H9 (cell line): ENCODE measurements around the gene HAND2. TPM values are rescaled to one million over a fixed set of nuclear protein-coding genes. Genes with fewer than 3 reads are reported as not detected.

Experiments used
- DNase-seq: peaks from one replicate; pipeline ENCODE4 v3.0.0-alpha.2; 2017
- H2AFZ ChIP-seq: one replicate; pipeline ENCODE4 v1.6.1; 2013; ENCODE audit warnings: mild to moderate bottlenecking, low read length, control low read depth, moderate library complexity
- H2AK5ac ChIP-seq: 2 replicates; pipeline ENCODE4 v1.6.1; 2013; ENCODE audit warnings: low read length, control low read depth, mixed read lengths; ENCODE audit not compliant: insufficient read length
- H2BK120ac ChIP-seq: one replicate; pipeline ENCODE4 v1.6.1; 2013; ENCODE audit warnings: low read depth, mild to moderate bottlenecking, low read length, control low read depth, inconsistent platforms; ENCODE audit not compliant: poor library complexity, severe bottlenecking
- H2BK12ac ChIP-seq: 2 replicates; pipeline ENCODE4 v1.6.1; 2013; ENCODE audit warnings: low read length, control low read depth, mixed read lengths, low read depth; ENCODE audit not compliant: insufficient read length
- H2BK15ac ChIP-seq: 2 replicates; pipeline ENCODE4 v1.6.1; 2013; ENCODE audit warnings: low read depth, low read length, control low read depth
- H2BK20ac ChIP-seq: one replicate; pipeline ENCODE4 v1.6.1; 2013; ENCODE audit warnings: low read depth, mild to moderate bottlenecking, low read length, control low read depth, inconsistent platforms; ENCODE audit not compliant: poor library complexity, severe bottlenecking
- H2BK5ac ChIP-seq: 2 replicates; pipeline ENCODE4 v1.6.1; 2013; ENCODE audit warnings: low read length, control low read depth, mixed read lengths; ENCODE audit not compliant: insufficient read length
- H3K14ac ChIP-seq: 2 replicates; pipeline ENCODE4 v1.6.1; 2013; ENCODE audit warnings: low read length, control low read depth; ENCODE audit not compliant: insufficient read depth
- H3K18ac ChIP-seq: 2 replicates; pipeline ENCODE4 v1.6.1; 2013; ENCODE audit warnings: low read depth, mild to moderate bottlenecking, mixed read lengths, low read length, control low read depth; ENCODE audit not compliant: insufficient read length
- H3K23ac ChIP-seq: 2 replicates; pipeline ENCODE4 v1.6.1; 2013; ENCODE audit warnings: low read length, control low read depth, mixed read lengths, low read depth; ENCODE audit not compliant: insufficient read length
- H3K23me2 ChIP-seq: 2 replicates; pipeline ENCODE4 v1.6.1; 2013; ENCODE audit warnings: low read depth, mild to moderate bottlenecking, mixed read lengths, low read length, control low read depth; ENCODE audit not compliant: insufficient read length, poor library complexity, severe bottlenecking
- H3K27ac ChIP-seq: 2 replicates; pipeline ENCODE4 v1.5.1; 2013; ENCODE audit warnings: low read length, control low read depth, mixed read lengths, low read depth; ENCODE audit not compliant: insufficient read length
- H3K27me3 ChIP-seq: 2 replicates; pipeline ENCODE4 v1.6.1; 2013; ENCODE audit warnings: low read length, control low read depth, inconsistent platforms; ENCODE audit not compliant: insufficient read depth
- H3K4ac ChIP-seq: 2 replicates; pipeline ENCODE4 v1.6.1; 2013; ENCODE audit warnings: low read depth, mild to moderate bottlenecking, control low read depth, inconsistent platforms, low read length, moderate library complexity
- H3K4me1 ChIP-seq: 2 replicates; pipeline ENCODE4 v1.6.1; 2013; ENCODE audit warnings: low read length, control low read depth, inconsistent platforms; ENCODE audit not compliant: insufficient read depth
- H3K4me2 ChIP-seq: 2 replicates; pipeline ENCODE4 v1.6.1; 2013; ENCODE audit warnings: low read length, control low read depth, mixed read lengths; ENCODE audit not compliant: insufficient read length, insufficient read depth
- H3K56ac ChIP-seq: 2 replicates; pipeline ENCODE4 v1.6.1; 2013; ENCODE audit warnings: low read depth, mild to moderate bottlenecking, mixed read lengths, low read length, control low read depth; ENCODE audit not compliant: insufficient read length
- H3K79me1 ChIP-seq: 2 replicates; pipeline ENCODE4 v1.6.1; 2013; ENCODE audit warnings: low read depth, mild to moderate bottlenecking, moderate library complexity, low read length, control low read depth, inconsistent platforms; ENCODE audit not compliant: insufficient read depth, poor library complexity, severe bottlenecking
- H3K79me2 ChIP-seq: 2 replicates; pipeline ENCODE4 v1.6.1; 2013; ENCODE audit warnings: low read length, control low read depth, inconsistent platforms; ENCODE audit not compliant: insufficient read depth
- H3K9ac ChIP-seq: 2 replicates; pipeline ENCODE4 v1.6.1; 2013; ENCODE audit warnings: low read length, control low read depth, mixed read lengths; ENCODE audit not compliant: insufficient read length; ENCODE audit errors: extremely low read depth
- H3K9me3 ChIP-seq: one replicate; pipeline ENCODE4 v1.6.1; 2013; ENCODE audit warnings: low read depth, low read length, inconsistent platforms; ENCODE audit not compliant: control insufficient read depth
- H3T11ph ChIP-seq: one replicate; pipeline ENCODE4 v1.6.1; 2013; ENCODE audit warnings: mild to moderate bottlenecking, low read length, control low read depth, inconsistent platforms
- H4K20me1 ChIP-seq: one replicate; pipeline ENCODE4 v1.6.1; 2013; ENCODE audit not compliant: control insufficient read depth, insufficient read length, insufficient read depth
- H4K5ac ChIP-seq: 2 replicates; pipeline ENCODE4 v1.6.1; 2013; ENCODE audit warnings: low read depth, mild to moderate bottlenecking, mixed read lengths, low read length, control low read depth; ENCODE audit not compliant: insufficient read length
- H4K8ac ChIP-seq: replicated peaks from 2 replicates; pipeline ENCODE4 v1.6.1; 2013; ENCODE audit warnings: low read length, control low read depth, mixed read lengths, low read depth; ENCODE audit not compliant: insufficient read length
- H4K91ac ChIP-seq: 2 replicates; pipeline ENCODE4 v1.6.1; 2013; ENCODE audit warnings: low read depth, mild to moderate bottlenecking, moderate library complexity, mixed read lengths, low read length, control low read depth; ENCODE audit not compliant: insufficient read length
- H3K27ac Mint-ChIP-seq, 3 experiments: 2 replicates in 2 of 3; 3 replicates in 1 of 3; pipeline ENCODE4 v1.8.0; 2020 to 2021; ENCODE audit warnings: mixed read lengths in 3 of 3, mild to moderate bottlenecking in 1 of 3, moderate library complexity in 1 of 3
- H3K27me3 Mint-ChIP-seq: 2 replicates; pipeline ENCODE4 v1.8.0; 2021; ENCODE audit warnings: low read depth, mild to moderate bottlenecking, moderate library complexity, mixed read lengths
- H3K36me3 Mint-ChIP-seq, 3 experiments: 2 replicates in 2 of 3; 3 replicates in 1 of 3; pipeline ENCODE4 v1.8.0; 2020 to 2021; ENCODE audit warnings: low read depth in 3 of 3, mixed read lengths in 3 of 3; ENCODE audit not compliant: insufficient read depth in 1 of 3
- H3K4me1 Mint-ChIP-seq, 2 experiments: 2 replicates each; pipeline ENCODE4 v1.8.0; 2020; ENCODE audit warnings: mixed read lengths in 2 of 2
- H3K4me3 Mint-ChIP-seq, 2 experiments: 2 replicates in 1 of 2; 3 replicates in 1 of 2; pipeline ENCODE4 v1.8.0; 2020 to 2021; ENCODE audit warnings: mild to moderate bottlenecking in 2 of 2, mixed read lengths in 2 of 2, moderate library complexity in 1 of 2
- H3K9me3 Mint-ChIP-seq, 2 experiments: 2 replicates in 1 of 2; 3 replicates in 1 of 2; pipeline ENCODE4 v1.8.0; 2020; ENCODE audit warnings: mild to moderate bottlenecking in 2 of 2, mixed read lengths in 2 of 2, moderate library complexity in 1 of 2
- WGBS: extraction: QIAGEN DNeasy Blood & Tissue Kit; methylation state at CpG from one replicate; pipeline ENCODE4 v1.1.7; 2013; ENCODE audit warnings: missing lambda C conversion rate, low lambda C conversion rate, mixed read lengths; ENCODE audit not compliant: insufficient read length; ENCODE audit errors: extremely low coverage; 5-methylcytosine and 5-hydroxymethylcytosine counted together
- total RNA-seq: library from RNA; stranded (reverse); gene quantifications from 2 replicates; pipeline ENCODE4 v1.2.1, GENCODE V29; 2021
- TF ChIP-seq, protein P1 (sequence below): fragments of 200-600 bp; sonication (generic); conservative IDR thresholded peaks from 3 replicates; pipeline ENCODE4 v1.8.0; 2021; ENCODE audit warnings: antibody characterized with exemption, mild to moderate bottlenecking

The HAND2 gene
- total RNA-seq, 1 experiment from 2014 or later = not detected

DNA sequence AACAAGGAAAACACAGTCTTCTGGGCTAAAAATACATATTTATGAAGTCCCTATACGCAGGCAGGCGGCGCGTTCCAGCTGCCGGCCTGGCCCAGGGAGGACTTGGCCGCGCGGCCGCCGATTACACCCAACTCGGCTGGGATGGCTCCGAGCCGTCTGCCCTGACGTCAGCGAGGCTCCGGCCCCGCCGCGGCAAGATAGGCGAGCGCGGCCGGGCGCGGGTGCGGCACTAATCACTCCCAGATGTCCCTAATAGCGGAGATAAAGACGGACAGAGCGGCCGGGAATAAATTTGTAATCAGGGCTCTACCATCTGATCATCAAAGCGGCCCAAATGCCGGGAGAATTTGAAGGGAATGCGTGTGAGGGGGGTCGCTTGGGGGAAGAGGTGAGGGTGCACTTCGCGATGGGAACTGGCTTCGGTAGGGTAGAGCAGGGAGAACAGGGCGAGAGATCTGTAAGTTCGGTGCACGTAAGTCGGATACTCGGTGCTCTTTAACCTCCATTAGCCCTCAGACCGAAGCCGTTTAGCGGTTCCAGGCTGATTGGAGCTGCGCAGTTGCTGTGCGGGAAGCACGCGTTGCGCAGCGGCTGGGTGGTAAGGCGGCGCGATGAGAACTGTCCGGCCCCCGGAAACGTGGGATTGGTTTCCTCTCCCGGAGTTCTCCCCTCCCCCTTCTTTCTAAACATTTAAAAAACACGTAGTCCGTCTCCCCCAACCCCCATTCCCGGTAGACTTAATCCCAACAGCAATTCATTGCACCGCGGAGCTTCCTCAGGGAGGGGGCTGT lies 7.7 kb downstream of the HAND2 start:
- no peak overlapping the region for H3K27ac Mint-ChIP-seq
- no peak overlapping the region for H3K9ac ChIP-seq
- WGBS = no CpG with 5 or more reads among the region's 63 CpGs

More for the DNA sequence above, 7.7 kb downstream of the HAND2 start:
- Histone ChIP-seq H2BK120ac (no peak overlapping the region), H3K23ac (no peak overlapping the region), H3K14ac (no peak overlapping the region), H2AK5ac (no peak overlapping the region), H3K9me3 (no peaks in the 10 kb centered on the region), H2AFZ (no peak overlapping the region), H3K56ac (no peak overlapping the region), H2BK12ac (no peak overlapping the region), H3K27me3 (peaks cover 99% of the 10 kb centered on the region), H3K4me1 (no peaks in the 10 kb centered on the region; the same call in 1 of the 2 replicates), H2BK15ac (no peak overlapping the region), H3K4ac (no peak overlapping the region), H3T11ph (no peak overlapping the region), H3K79me2 (no peaks in the 10 kb centered on the region), H2BK5ac (no peak overlapping the region), H3K4me2 (peak overlapping the region; percentile 41), H4K5ac (no peak overlapping the region), H4K8ac (no peak overlapping the region), H4K20me1 (peaks cover 2% of the 10 kb centered on the region), H3K23me2 (peaks cover 3% of the 10 kb centered on the region), H3K79me1 (no peaks in the 10 kb centered on the region), H3K18ac (no peak overlapping the region), H2BK20ac (no peak overlapping the region), H3K27ac (no peak overlapping the region), H4K91ac (no peak overlapping the region)
- Mint-ChIP-seq H3K4me1 (peaks cover 42 to 71% of the 10 kb centered on the region in 2 experiments), H3K4me3 (peak overlapping the region; percentile 49 to 82), H3K27me3 (peaks cover 100% of the 10 kb centered on the region), H3K36me3 (no peaks in the 10 kb centered on the region; a peak in 2 of 7 replicates), H3K9me3 (peaks cover 7 to 27% of the 10 kb centered on the region in 2 experiments; a peak in 3 of 5 replicates)
- TF ChIP-seq, protein P1, sequence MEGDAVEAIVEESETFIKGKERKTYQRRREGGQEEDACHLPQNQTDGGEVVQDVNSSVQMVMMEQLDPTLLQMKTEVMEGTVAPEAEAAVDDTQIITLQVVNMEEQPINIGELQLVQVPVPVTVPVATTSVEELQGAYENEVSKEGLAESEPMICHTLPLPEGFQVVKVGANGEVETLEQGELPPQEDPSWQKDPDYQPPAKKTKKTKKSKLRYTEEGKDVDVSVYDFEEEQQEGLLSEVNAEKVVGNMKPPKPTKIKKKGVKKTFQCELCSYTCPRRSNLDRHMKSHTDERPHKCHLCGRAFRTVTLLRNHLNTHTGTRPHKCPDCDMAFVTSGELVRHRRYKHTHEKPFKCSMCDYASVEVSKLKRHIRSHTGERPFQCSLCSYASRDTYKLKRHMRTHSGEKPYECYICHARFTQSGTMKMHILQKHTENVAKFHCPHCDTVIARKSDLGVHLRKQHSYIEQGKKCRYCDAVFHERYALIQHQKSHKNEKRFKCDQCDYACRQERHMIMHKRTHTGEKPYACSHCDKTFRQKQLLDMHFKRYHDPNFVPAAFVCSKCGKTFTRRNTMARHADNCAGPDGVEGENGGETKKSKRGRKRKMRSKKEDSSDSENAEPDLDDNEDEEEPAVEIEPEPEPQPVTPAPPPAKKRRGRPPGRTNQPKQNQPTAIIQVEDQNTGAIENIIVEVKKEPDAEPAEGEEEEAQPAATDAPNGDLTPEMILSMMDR = no peak
- peak; percentile 67 for DNase-seq
